GM12875 (cell line): ENCODE measurements around the gene ADAMTSL1.

Source experiments
- H3K4me3 ChIP-seq: one replicate; pipeline ENCODE4 v1.5.1; 2011; ENCODE audit warnings: low read depth, low read length, control low read depth
- CTCF ChIP-seq: IDR thresholded peaks from 2 replicates; pipeline ENCODE4 v1.5.1; 2011; ENCODE audit warnings: low read depth, mild to moderate bottlenecking, control low read depth, inconsistent platforms, low read length, moderate library complexity, borderline replicate concordance; ENCODE audit not compliant: insufficient read depth

ADAMTSL1 gene

GRCh38 chr9:18499980-18500379 is 26.0 kb downstream of the ADAMTSL1 start:
- H3K4me3 ChIP-seq: no peak overlapping the region
- no peak for TF ChIP-seq CTCF

- TF ChIP-seq CTCF: no peak
Observed at GRCh38 chr9:18500451-18500850, 26.5 kb downstream of the ADAMTSL1 start.

GRCh38 chr9:18501949-18502348 is 28.0 kb downstream of the ADAMTSL1 start:
- H3K4me3 ChIP-seq: no peak overlapping the region
- TF ChIP-seq CTCF: no peak

More at GRCh38 chr9:18500451-18500850, 26.5 kb downstream of the ADAMTSL1 start:
- no peak overlapping the region for H3K4me3 ChIP-seq

- H3K4me3 ChIP-seq: no peak overlapping the region
- TF ChIP-seq CTCF: no peak
Observed at GRCh38 chr9:18502546-18502945, 28.6 kb downstream of the ADAMTSL1 start.

- H3K4me3 ChIP-seq: no peak overlapping the region
- no peak for TF ChIP-seq CTCF
Observed at GRCh38 chr9:18504707-18505106, 30.8 kb downstream of the ADAMTSL1 start.

GRCh38 chr9:18507151-18507550 is 33.2 kb downstream of the ADAMTSL1 start:
- TF ChIP-seq CTCF: no peak
- no peak overlapping the region for H3K4me3 ChIP-seq

- no peak for TF ChIP-seq CTCF
- no peak overlapping the region for H3K4me3 ChIP-seq
Observed at GRCh38 chr9:18516514-18516913, 42.6 kb downstream of the ADAMTSL1 start.
